ACHN (cell line): ENCODE data around the gene MED13.
"Not testable (repeated sequence)": the region's sequence is repeated elsewhere in the genome, so short reads cannot be mapped to it uniquely, and the experiment has no call there.

ENCODE experiments used
- DNase-seq: peaks from one replicate; pipeline ENCODE4 v3.0.0-alpha.2; 2015
- in situ Hi-C: cut with HindIII; loops from 2 replicates; pipeline ENCODE4 v1.10.0; 2017; ENCODE audit warnings: low sequenced_read_pairs, low pct_ligation_motif_present, low pct_unique_long_range_greater_than_20kb

The MED13 gene

DNA sequence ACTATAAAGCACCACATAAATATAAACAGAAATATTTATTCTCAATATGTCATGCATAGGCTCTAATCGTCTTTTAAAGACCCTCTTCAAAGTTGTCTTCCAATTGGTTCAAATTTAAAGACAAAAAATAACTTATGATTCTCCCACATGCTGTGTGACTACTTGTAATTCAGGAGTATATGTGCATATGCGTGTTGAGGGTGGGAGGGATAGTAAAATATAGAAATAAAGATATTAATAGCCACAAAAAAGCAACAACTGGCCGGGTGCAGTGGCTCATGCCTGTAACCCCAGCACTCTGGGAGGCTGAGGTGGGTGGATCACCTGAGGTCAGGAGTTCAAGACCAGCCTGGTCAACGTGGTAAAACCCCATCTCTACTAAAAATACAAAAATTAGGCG lies 170.8 kb downstream of the MED13 start:
- DNase-seq, in situ Hi-C loops: not testable (repeated sequence)
